Activated CD4-positive, alpha-beta memory T cell treated with anti-CD3 and anti-CD28 coated beads for 36 hours (primary cell): ENCODE data around the gene SMIM29. TPM values are rescaled to one million over a fixed set of nuclear protein-coding genes. Genes with fewer than 3 reads are reported as not detected.

Experiments
- CTCF ChIA-PET: fragments of 350-600 bp; sonication (Branson Sonifier 250); formaldehyde crosslinking; loops from one replicate; lab custom pipeline; 2021; ENCODE audit warnings: antibody characterized with exemption, inconsistent platforms; lab: Charles Lee
- POLR2A ChIA-PET: fragments of 350-600 bp; sonication (Branson Sonifier 250); formaldehyde crosslinking; loops from one replicate; lab custom pipeline; 2021; ENCODE audit warnings: antibody characterized with exemption; lab: Charles Lee
- DNase-seq: peaks from one replicate; pipeline ENCODE4 v3.0.0-alpha.2; 2020
- H3K27ac Mint-ChIP-seq: one replicate; pipeline ENCODE4 v1.8.0; 2021; ENCODE audit warnings: mixed read lengths
- H3K27me3 Mint-ChIP-seq: one replicate; pipeline ENCODE4 v1.8.0; 2021; ENCODE audit warnings: mixed read lengths
- H3K36me3 Mint-ChIP-seq: one replicate; pipeline ENCODE4 v1.8.0; 2021; ENCODE audit warnings: mixed read lengths
- H3K4me1 Mint-ChIP-seq: one replicate; pipeline ENCODE4 v1.8.0; 2021; ENCODE audit warnings: low read depth, mixed read lengths
- H3K4me3 Mint-ChIP-seq: one replicate; pipeline ENCODE4 v1.8.0; 2021; ENCODE audit warnings: mild to moderate bottlenecking, mixed read lengths
- H3K9me3 Mint-ChIP-seq: one replicate; pipeline ENCODE4 v1.8.0; 2021; ENCODE audit warnings: mixed read lengths
- intact Hi-C: fragments of 100-400 bp; cut with micrococcal nuclease; formaldehyde crosslinking; loops from one replicate; pipeline ENCODE4 v1.15.1; 2023
- microRNA-seq: library from miRNA; unstranded; fragments of <30 nt; microRNA quantifications from one replicate; pipeline ENCODE4 v1.2.0, GENCODE V29; 2022; ENCODE audit warnings: borderline number of aligned reads, borderline microRNAs expressed, borderline replicate concordance
- total RNA-seq, 2 experiments: library from RNA; stranded (reverse); gene quantifications; one replicate each; pipeline ENCODE4 v1.2.3, GENCODE V29; 2021

Gene SMIM29
- total RNA-seq, 2 experiments from 2014 or later: 22.4 to 25.2 TPM

DNA sequence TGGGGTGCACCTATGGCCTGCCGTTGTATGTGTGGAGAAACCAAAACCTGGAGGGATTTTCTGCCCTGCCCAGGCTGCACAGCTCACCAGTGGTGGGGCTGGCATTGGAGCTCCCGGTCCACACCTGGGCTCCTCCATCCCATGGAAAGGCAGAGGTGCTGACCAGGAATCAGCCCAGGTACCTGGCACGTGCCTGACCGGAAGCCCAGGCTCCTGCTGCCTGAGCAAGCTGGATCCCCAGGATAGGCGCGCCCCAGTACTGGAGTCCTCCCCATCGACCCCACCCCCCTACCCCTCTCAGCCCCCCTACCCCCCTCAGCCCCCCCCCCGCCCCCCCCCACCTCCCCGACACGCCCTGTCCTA, 52.0 kb downstream of the SMIM29 start:
- no peak for DNase-seq
- intact Hi-C loops: loop anchor here (1.0 to 2.0 kb wide), 5 partner anchors 28 to 218 kb away; partner anchors contain the start of genes HMGA1 and NUDT3
- Mint-ChIP-seq H3K27ac (no peak overlapping the region), H3K27me3 (no peaks in the 10 kb centered on the region), H3K36me3 (no peaks in the 10 kb centered on the region), H3K4me1 (peaks cover 21% of the 10 kb centered on the region), H3K9me3 (no peaks in the 10 kb centered on the region), H3K4me3 (peak overlapping the region; percentile 72)
- ChIA-PET CTCF (interaction anchor here (1.1 to 4.2 kb wide), 19 partner anchors 9 to 417 kb away, joined by 3 to 42 read pairs (median 12); partner anchors contain the start of genes HMGA1, NUDT3 and SMIM29), POLR2A (interaction anchor here (1.3 to 1.4 kb wide), 3 partner anchors 14 to 218 kb away, joined by 3 to 6 read pairs (median 6); no protein-coding TSS in a partner anchor)

Small RNA genes lying within 50 kb of the gene (microRNA-seq; reads per million reads assigned to microRNA genes)
- not detected for gene MIR6835

Other genes starting within 250 kb of the SMIM29 start
- gene GRM4, start 102.9 kb downstream of the SMIM29 start, total RNA-seq: under 1 TPM in 1 of 2 experiments, not detected in 1; 0.05 TPM
- gene HMGA1, start 12.1 kb downstream of the SMIM29 start, total RNA-seq: 100 to 1,000 TPM; 422 to 429 TPM
- gene NUDT3, start 143.7 kb upstream of the SMIM29 start, total RNA-seq: 10 to 100 TPM; 12.7 to 13.4 TPM
- 1,000 to 10,000 TPM; 2,106 to 2,169 TPM for gene RPS10, start 177.1 kb upstream of the SMIM29 start, total RNA-seq
- gene PACSIN1, start 217.1 kb upstream of the SMIM29 start, total RNA-seq: under 1 TPM; 0.10 to 0.40 TPM